Renal cortex interstitium (tissue), 11 donors: ENCODE results near the gene EEPD1. TPM values are rescaled to one million over a fixed set of nuclear protein-coding genes. Genes with fewer than 3 reads are reported as not detected.
"Not testable (repeated sequence)": the region's sequence is repeated elsewhere in the genome, so short reads cannot be mapped to it uniquely, and the experiment has no call there.

Experiments
- DNase-seq, 11 donors: peaks; one replicate each; pipeline ENCODE4 v3.0.0-alpha.2; 2013; ENCODE audit warnings: low read depth in 9 of 11, low spot score in 4 of 11; ENCODE audit errors: extremely low read depth in 1 of 11
- polyA plus RNA-seq, 3 donors: library from polyadenylated mRNA; unstranded; fragments of 120-200 nt; gene quantifications; one replicate each; pipeline ENCODE4 v1.2.1, GENCODE V29; 2013; ENCODE audit not compliant: insufficient read length in 3 of 3

EEPD1 gene
- polyA plus RNA-seq, 3 donors, result 6.5 to 7.9 (median 6.6) TPM

DNA sequence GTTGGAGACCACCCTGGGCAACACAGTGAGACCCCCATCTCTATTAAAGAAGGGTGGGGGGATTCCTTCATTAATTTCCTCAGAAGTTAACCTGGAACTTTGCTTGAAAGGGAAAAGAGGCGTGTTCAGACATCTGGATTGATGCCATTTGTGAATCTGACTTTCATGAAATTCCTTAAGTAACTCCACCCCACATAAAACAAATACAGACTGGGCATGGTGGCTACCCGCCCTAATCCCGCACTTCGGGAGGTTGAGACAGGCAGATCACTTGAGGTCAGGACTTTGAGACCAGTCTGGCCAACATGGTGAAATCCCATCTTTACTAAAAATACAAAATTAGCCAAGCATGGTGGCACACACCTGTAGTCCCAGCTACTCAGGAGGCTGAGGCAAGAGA lies 75.0 kb downstream of the EEPD1 start:
- DNase-seq, result no peak

DNA sequence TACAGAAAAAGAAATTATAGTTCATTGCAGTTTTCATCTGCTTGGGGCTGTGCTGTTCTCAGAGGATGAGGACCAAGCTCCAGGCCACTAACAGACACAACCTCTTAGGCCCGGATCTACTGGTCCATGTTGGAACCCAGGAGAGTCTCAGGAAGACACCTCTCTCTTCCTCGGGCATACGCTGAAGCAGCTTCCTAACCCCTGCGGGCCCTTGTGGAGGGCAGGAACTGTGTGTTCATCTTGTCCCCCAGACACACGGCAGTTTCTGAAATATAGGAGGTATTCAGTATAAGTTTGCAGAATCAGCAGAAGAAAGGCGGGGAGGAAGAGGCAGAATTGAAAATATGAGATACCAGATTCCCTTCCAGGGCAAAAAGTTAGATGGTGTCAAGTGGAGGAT lies 78.4 kb downstream of the EEPD1 start:
- no peak for DNase-seq

DNA sequence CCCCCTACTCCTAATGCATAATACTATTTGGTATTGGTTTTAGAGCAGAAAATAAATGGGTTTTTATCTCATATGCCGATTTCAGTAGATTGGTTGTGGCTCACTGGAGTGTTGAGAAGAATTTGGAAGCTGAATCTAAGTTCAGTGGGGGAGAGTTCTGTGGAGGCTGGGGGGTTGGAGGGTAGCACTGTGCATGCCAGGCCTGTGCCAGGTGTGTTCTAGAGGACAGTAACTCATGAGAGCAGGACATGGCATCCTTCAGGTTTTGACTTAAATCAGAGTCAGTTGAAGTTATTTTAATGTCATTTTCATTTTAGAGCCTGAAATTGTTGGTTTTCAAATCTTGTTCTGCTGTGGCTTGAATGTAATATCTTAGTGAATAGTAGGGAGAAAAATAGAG lies 79.5 kb downstream of the EEPD1 start:
- DNase-seq, result no peak

DNA sequence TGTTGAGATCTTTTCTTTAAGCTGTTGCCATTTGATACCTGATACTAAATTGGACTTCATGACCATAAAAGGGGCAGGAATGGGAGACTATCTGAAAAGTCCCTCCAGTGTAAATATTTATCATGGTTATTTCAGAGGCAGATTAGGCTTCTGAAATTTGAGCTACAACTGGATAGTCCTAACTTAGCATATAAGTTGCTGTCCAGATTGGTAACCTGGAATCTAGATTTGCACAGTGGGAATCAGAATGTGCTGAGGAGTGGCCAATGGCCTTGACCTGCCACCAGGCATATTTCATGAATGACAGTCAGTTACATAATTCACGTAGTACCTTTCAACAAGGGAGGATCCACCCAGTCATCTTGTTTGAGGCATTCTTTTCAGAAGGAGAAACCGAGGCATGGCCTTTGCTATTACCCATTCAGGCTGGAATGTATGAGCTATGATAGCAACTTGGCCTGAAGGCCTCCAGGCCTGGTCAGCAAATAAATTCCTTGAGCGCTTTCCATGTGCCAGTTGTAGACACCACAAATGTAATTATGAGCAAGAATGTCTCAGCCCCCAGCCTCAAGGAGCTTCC lies 80.0 kb downstream of the EEPD1 start:
- no peak for DNase-seq

DNA sequence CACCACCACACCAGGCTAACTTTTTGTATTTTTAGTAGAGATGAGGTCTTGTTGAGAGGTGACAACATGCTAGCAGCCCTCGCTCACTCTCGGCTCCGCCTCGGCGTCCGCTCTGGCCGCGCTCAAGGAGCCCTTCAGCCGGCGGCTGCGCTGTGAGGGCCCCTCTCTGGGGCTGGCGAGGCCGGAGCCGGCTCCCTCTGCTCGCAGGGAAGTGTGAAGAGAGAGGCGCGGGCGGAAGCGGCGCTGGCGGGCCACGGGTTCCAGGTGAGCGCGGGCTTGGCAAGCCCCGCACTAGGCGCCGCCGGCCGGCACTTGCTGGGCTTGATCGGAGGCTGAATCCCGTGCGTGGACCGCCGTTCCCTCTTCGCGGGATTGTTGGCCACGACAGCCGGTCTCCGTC lies 83.0 kb downstream of the EEPD1 start:
- DNase-seq, result no peak

DNA sequence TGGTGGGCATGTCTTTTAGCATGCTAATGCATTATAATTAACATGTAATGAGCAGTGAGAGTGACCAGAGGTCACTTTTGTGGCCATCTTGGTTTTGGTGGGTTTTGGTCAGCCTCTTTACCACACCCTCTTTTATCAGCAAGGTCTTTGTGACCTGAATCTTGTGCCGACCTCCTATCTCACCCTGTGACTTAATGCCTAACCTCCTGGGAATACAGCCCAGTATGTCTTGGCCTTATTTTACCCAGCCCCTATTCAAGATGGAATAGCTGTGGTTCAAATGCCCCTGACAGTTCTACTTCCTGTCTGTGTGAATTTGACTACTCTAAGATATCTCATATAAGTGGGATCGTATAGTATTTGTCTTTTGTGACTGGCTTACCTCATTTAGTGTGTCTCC lies 85.1 kb downstream of the EEPD1 start:
- no peak for DNase-seq

DNA sequence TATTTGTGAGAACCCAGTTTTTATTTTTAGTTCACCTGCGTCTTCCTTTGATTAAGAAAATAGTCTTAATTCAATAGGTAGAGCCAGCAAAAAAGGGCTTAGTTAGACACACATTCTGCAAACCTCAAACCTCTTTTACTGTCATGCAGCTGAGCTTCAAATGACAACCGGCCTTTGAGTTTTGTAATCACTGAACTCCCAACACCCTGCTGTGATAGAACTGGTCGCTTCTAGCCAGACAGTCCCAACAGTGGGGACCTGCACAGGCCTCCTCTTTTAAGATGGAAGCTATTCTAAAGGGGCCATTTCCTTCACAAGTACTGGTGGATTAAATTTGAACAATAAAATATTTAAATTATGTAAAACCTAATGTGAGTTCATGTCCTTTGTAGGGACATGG lies 90.3 kb downstream of the EEPD1 start:
- DNase-seq, result not testable (repeated sequence)

DNA sequence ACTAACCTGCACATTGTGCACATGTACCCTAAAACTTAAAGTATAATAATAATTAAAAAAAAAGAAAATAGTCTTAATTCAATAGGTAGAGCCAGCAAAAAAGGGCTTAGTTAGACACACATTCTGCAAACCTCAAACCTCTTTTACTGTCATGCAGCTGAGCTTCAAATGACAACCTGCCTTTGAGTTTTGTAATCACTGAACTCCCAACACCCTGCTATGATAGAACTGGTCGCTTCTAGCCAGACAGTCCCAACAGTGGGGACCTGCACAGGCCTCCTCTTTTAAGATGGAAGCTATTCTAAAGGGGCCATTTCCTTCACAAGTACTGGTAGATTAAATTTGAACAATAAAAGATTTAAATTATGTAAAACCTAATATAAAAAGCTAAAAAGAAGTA lies 90.9 kb downstream of the EEPD1 start:
- DNase-seq, result not testable (repeated sequence)

DNA sequence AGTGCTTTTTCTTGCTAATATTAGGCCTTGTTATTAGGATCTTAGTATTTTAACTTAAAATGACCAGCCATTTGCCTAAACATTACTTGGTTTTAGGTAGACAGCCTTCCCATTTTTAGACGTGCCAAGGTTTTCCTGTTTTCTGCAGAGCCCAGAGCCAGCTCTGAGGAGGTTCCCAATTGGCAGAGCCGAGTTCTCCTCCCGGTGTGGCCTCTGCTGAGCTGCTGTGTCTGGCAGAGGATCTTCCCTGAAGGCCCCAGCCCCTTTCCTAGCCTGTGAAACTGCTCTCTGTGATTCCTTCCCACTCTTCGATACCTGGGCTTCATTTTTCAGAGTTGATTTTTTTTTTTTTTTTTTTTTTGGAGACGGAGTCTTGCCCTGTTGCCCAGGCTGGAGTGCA lies 91.4 kb downstream of the EEPD1 start:
- no peak for DNase-seq

DNA sequence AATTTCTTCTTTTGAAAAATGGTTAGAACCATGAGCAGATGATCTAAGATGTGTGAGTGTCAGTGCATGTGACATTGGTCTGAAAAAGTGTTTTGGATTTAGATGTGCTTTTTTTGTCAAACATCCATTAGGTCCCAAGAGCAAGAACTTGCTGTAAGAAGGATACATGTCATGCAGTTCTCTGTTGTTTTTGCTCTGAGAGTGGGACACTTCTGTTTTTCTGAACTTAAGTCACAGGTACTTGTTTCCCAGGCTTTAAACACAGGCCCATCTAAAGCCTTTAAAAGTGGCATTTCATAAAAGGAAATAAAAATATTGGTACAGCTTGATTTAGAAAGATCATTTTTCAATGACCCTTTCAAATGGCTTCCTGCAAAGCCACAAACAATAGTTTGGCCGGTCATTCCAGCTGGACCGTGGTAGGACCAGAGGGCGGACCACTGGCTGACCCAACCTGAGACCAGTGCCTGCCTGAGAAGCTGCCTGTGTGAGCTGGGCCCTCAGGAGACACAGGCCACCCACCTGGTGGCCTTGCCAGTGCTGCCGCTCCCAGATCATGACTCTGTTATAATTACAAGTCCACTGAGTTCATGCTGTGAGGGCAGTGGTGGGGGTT lies 92.7 kb downstream of the EEPD1 start:
- DNase-seq, result no peak

DNA sequence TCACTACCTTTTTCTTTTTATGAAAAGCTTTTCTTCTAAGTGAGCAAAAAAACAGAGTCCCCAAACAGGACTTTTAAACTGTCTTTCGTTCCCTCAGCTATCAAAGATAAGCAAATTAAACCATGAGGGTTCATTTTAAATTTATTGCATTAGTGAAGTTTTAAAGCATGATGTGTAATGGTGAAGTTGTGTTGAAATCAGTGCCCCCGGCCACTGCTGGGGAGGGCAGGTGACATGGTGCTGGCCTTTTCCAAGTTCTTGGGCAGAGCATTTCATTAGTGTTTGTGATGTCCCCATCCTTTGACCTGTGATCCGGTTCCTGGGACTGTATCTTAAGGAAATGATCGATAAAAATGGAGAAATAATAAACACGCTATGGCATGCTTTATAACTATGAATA lies 96.0 kb downstream of the EEPD1 start:
- no peak for DNase-seq

DNA sequence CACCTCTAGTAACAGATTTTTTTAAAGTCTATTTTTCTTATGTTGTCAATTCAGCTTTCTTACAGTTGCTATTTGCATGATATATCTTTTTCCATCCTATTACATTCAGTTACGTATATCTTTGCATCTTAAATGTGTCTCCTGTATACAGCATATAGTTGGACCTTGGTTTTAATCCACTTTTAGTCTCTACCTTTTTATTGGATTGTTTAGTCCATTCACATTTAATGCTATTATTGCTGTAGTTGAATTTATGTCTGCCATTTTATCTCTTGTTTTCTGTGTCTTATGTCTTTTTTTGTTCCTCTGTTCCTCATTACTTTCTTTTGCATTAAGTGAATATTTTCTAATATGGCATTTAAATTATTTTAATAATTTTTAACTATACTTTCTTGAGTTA lies 100.6 kb downstream of the EEPD1 start:
- no peak for DNase-seq

DNA sequence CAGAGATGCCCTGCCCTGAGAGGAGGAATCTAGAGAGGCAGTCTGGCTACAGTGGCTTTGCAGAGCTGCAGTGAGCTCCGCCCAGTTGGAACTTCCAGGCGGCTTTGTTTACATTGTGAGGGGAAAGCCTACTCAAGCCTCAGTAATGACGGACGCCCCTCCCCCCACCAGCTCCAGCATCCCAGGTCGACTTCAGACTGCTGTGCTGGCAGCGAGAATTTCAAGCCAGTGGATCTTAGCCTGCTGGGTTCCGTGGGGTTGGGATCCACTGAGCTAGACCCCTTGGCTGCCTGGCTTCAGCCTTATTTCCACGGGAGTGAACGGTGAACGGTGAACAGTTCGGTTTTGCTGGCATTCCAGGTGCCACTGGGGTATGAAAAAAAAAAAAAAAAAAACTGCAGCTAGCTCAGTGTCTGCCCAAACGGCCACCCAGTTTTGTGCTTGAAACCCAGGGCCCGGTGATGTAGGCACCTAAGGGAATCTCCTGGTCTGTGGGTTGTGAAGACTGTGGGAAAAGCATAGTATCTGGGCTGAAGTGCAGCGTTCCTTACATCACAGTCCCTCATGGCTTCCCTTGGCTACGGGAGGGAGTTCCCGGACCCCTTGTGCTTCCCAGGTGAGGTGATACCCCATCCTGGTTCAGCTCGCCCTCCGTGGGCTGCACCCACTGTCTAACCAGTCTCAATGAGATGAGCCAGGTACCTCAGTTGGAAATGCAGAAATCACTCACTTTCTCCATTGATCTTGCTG lies 105.6 kb downstream of the EEPD1 start:
- DNase-seq, result peak in 10 of 11 donors; percentile 62 to 88 (median 82)

DNA sequence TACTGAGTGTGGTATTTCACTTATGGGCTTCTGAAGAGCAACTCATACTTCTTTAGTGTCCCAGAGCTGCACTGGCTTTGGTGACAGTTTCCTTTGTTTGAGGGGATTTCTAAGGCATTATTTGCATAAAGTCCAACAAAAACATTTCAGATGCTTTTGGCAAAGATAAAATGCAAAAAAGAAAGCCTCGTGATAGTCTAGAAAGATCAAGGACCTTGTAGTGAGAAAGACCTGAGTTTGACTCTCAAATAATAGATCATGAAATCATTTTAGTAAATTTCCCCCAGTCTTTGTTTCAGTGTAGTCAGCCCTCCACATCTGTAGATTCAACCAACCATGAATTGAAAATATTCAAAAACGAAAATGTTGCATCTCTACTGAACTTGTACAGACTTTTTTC lies 107.4 kb downstream of the EEPD1 start:
- DNase-seq, result no peak

DNA sequence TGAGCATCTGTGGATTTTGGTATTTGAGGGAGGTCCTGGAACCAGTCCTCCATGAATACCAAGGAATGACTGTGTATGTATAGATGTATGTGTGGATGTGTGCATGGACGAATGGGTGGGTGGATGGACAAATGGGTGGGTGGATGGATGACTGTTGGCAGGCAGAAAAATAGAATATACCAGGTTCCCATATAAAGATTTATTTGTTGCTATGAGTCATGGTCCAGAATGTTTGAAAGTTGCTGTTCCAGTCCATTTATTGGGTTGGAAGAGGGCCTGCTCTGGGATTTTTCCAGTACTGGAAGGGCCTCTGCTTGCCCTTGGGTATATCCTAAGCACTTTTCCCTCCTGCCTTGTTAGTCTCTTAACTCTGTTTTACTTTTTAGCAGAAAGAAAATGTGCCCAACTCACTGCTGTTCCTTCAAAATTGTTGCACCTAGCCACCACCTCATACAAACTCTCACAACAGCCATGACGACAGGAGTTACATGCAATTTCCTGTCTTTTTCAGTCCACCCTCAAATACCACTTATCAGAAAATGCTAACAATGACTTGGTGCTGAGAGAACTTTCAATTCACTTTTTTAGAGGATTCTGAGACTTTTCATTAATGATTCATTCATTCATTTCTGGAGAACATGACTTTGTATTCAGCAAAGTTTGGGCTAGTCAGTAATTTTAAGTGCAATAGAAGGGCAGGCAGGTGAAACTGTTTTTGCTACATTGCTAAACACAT lies 108.1 kb downstream of the EEPD1 start:
- no peak for DNase-seq

DNA sequence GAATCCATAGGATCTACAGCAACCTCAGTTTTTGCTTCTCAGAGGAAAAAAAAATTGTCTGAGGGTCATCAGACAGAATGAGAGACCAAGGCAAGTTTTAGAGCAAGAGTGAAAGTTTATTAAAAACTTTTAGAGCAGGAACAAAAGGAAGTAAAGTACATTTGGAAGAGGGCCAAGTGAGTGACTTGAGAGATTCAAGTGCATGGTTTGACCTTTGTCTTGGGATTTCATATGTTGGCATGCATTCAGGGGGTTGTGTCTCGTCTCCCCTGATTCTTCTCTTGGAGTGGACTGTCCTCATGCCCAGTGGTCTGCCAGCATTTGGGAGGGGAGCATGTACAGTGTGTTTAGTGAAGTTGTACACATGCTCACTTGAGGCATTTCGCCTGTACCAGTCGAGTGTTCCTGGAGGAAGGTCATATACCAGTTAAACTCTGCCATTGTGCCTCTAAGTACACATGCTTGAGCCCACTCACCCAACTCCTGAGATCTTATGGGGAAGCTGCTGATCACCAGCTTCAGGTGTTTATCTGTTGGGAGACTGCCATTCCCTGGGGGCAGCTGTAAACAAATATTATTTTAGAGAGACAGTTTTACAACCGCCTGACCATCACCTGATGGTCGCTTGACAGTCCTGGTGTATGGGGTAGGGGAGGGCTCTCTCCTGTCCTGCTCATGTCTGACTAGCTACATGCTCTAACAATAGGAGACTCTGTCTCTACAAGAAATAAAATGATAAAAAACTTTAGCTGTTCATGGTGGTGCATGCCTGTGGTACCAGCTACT lies 109.4 kb downstream of the EEPD1 start:
- no peak for DNase-seq

DNA sequence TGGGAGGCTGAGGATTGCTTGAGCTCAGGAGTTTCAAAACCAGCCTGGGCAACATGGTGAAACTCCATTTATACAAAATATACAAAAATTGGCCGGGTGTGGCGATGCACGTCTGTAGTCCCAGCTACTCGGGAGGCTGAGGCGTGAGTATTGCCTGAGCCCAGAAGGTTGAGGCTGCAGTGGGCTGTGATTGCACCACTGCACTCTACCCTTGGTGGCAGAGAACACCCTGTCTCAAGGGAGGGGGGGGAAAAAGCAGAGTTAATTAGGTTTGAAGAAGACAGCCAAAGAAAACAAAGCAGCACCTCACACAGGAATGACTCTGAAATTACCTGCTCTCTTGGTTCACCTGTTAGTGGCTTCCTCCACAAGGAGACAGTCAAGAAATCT lies 110.0 kb downstream of the EEPD1 start:
- no peak for DNase-seq

DNA sequence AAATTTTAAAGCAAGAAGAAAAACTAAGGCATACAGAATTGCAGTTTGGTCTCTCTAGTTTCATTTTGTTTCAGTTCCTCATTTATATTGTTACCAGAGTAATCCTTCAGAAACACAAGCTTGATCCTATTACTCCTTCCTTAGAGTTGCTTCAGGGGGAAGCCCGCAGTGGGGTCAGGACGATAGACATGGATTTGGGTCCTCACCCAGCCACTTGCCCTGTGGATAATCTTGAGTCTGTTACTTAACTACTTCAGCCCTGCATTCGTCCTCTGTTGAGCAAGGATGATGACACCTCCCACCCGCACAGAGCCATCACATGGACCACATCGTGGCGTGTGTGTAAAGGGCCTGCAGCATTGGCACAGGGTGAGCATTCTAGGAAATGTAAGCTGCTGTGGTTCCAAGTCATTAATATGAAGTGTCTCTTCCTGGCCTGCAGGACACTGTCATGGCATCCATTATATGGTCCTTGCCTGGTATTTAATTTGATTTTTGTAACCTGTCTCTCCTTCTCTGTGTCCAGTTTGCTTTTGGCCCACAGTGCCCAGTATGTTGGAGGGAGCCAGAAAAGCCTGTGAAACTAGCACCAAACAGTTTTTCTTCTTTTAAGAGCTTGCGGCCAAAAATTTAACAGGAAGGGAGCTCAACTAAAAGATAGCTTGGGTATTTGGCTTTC lies 111.2 kb downstream of the EEPD1 start:
- DNase-seq, result no peak
